ENCODE data around the gene SCN4B. TPM values are rescaled to one million over a fixed set of nuclear protein-coding genes. Genes with fewer than 3 reads are reported as not detected.

Gene SCN4B
- total RNA-seq, 1 donor from 2014 or later = 2.1 TPM

- peaks cover 14 to 43% (median 42%) of the 10 kb centered on the region in 3 donors for H3K4me1 ChIP-seq (ENCODE audit: control insufficient read depth in 3 of 3, insufficient read depth in 3 of 3, low read length in 3 of 3)
- H3K36me3 ChIP-seq (ENCODE audit: control insufficient read depth in 3 of 3, insufficient read depth in 3 of 3, low read length in 3 of 3) = no peaks in the 10 kb centered on the region
- H3K27ac ChIP-seq (ENCODE audit: low read depth, low read length) = no peak overlapping the region
- peaks cover 0 to 12% (median 0%) of the 10 kb centered on the region in 3 donors for H3K27me3 ChIP-seq (ENCODE audit: control insufficient read depth in 3 of 3, insufficient read depth in 3 of 3, low read length in 3 of 3)
- peak overlapping the region in 2 of 3 donors; percentile 7 to 35 for H3K4me3 ChIP-seq (ENCODE audit: low read length in 3 of 3)
- H3K9ac ChIP-seq (ENCODE audit: low read depth in 1 of 3, low read length in 3 of 3) = peak overlapping the region in 1 of 3 donors; percentile 97
- H3K9me3 ChIP-seq (ENCODE audit: control insufficient read depth in 3 of 3, low read length in 3 of 3) = no peaks in the 10 kb centered on the region
Observed at GRCh38 chr11:118174006-118174567, 21.5 kb upstream of the SCN4B start.

- Histone ChIP-seq H3K9me3 (ENCODE audit: control insufficient read depth in 3 of 3, low read length in 3 of 3) (no peaks in the 10 kb centered on the region), H3K4me1 (ENCODE audit: control insufficient read depth in 3 of 3, insufficient read depth in 3 of 3, low read length in 3 of 3) (peaks cover 14 to 44% (median 43%) of the 10 kb centered on the region in 3 donors), H3K4me3 (ENCODE audit: low read length in 3 of 3) (no peak overlapping the region), H3K27me3 (ENCODE audit: control insufficient read depth in 3 of 3, insufficient read depth in 3 of 3, low read length in 3 of 3) (peaks cover 0 to 12% (median 0%) of the 10 kb centered on the region in 3 donors), H3K27ac (ENCODE audit: low read depth, low read length) (no peak overlapping the region), H3K36me3 (ENCODE audit: control insufficient read depth in 3 of 3, insufficient read depth in 3 of 3, low read length in 3 of 3) (peaks cover 0 to 8% (median 2%) of the 10 kb centered on the region in 3 donors), H3K9ac (ENCODE audit: low read depth in 1 of 3, low read length in 3 of 3) (no peak overlapping the region)
Observed at GRCh38 chr11:118172356-118172755, 19.7 kb upstream of the SCN4B start.

GRCh38 chr11:118171269-118172062 is 18.8 kb upstream of the SCN4B start:
- no peaks in the 10 kb centered on the region for H3K9me3 ChIP-seq (ENCODE audit: control insufficient read depth in 3 of 3, low read length in 3 of 3)
- peak overlapping the region; percentile 1 to 35 (median 14) for H3K4me3 ChIP-seq (ENCODE audit: low read length in 3 of 3)
- peak overlapping the region in 1 of 3 donors; percentile 62 for H3K9ac ChIP-seq (ENCODE audit: low read depth in 1 of 3, low read length in 3 of 3)
- H3K36me3 ChIP-seq (ENCODE audit: control insufficient read depth in 3 of 3, insufficient read depth in 3 of 3, low read length in 3 of 3) = peaks cover 0 to 12% (median 4%) of the 10 kb centered on the region in 3 donors
- peaks cover 0 to 12% (median 0%) of the 10 kb centered on the region in 3 donors for H3K27me3 ChIP-seq (ENCODE audit: control insufficient read depth in 3 of 3, insufficient read depth in 3 of 3, low read length in 3 of 3)
- H3K4me1 ChIP-seq (ENCODE audit: control insufficient read depth in 3 of 3, insufficient read depth in 3 of 3, low read length in 3 of 3) = peaks cover 14 to 44% (median 43%) of the 10 kb centered on the region in 3 donors
- no peak overlapping the region for H3K27ac ChIP-seq (ENCODE audit: low read depth, low read length)

- H3K4me1 ChIP-seq (ENCODE audit: control insufficient read depth in 3 of 3, insufficient read depth in 3 of 3, low read length in 3 of 3) = peaks cover 14 to 40% (median 37%) of the 10 kb centered on the region in 3 donors
- no peaks in the 10 kb centered on the region for H3K9me3 ChIP-seq (ENCODE audit: control insufficient read depth in 3 of 3, low read length in 3 of 3)
- H3K27me3 ChIP-seq (ENCODE audit: control insufficient read depth in 3 of 3, insufficient read depth in 3 of 3, low read length in 3 of 3) = peaks cover 0 to 12% (median 0%) of the 10 kb centered on the region in 3 donors
- no peak overlapping the region for H3K27ac ChIP-seq (ENCODE audit: low read depth, low read length)
- peaks cover 0 to 12% (median 4%) of the 10 kb centered on the region in 3 donors for H3K36me3 ChIP-seq (ENCODE audit: control insufficient read depth in 3 of 3, insufficient read depth in 3 of 3, low read length in 3 of 3)
- H3K9ac ChIP-seq (ENCODE audit: low read depth in 1 of 3, low read length in 3 of 3) = peak overlapping the region in 1 of 3 donors; percentile 62
- H3K4me3 ChIP-seq (ENCODE audit: low read length in 3 of 3) = peak overlapping the region in 1 of 3 donors; percentile 35
Observed at GRCh38 chr11:118170882-118171268, 18.3 kb upstream of the SCN4B start.

- Histone ChIP-seq H3K36me3 (ENCODE audit: control insufficient read depth in 3 of 3, insufficient read depth in 3 of 3, low read length in 3 of 3) (peaks cover 0 to 12% (median 4%) of the 10 kb centered on the region in 3 donors), H3K4me3 (ENCODE audit: low read length in 3 of 3) (no peak overlapping the region), H3K27me3 (ENCODE audit: control insufficient read depth in 3 of 3, insufficient read depth in 3 of 3, low read length in 3 of 3) (peaks cover 0 to 12% (median 0%) of the 10 kb centered on the region in 3 donors), H3K9ac (ENCODE audit: low read depth in 1 of 3, low read length in 3 of 3) (peak overlapping the region in 1 of 3 donors; percentile 62), H3K4me1 (ENCODE audit: control insufficient read depth in 3 of 3, insufficient read depth in 3 of 3, low read length in 3 of 3) (peaks cover 8 to 33% (median 30%) of the 10 kb centered on the region in 3 donors), H3K27ac (ENCODE audit: low read depth, low read length) (no peak overlapping the region), H3K9me3 (ENCODE audit: control insufficient read depth in 3 of 3, low read length in 3 of 3) (no peaks in the 10 kb centered on the region)
Observed at GRCh38 chr11:118170231-118170630, 17.6 kb upstream of the SCN4B start.

- Histone ChIP-seq H3K4me1 (ENCODE audit: control insufficient read depth in 3 of 3, insufficient read depth in 3 of 3, low read length in 3 of 3) (peaks cover 5 to 26% (median 24%) of the 10 kb centered on the region in 3 donors), H3K27ac (ENCODE audit: low read depth, low read length) (no peak overlapping the region), H3K27me3 (ENCODE audit: control insufficient read depth in 3 of 3, insufficient read depth in 3 of 3, low read length in 3 of 3) (peaks cover 0 to 12% (median 0%) of the 10 kb centered on the region in 3 donors), H3K9ac (ENCODE audit: low read depth in 1 of 3, low read length in 3 of 3) (no peak overlapping the region), H3K36me3 (ENCODE audit: control insufficient read depth in 3 of 3, insufficient read depth in 3 of 3, low read length in 3 of 3) (peaks cover 0 to 12% (median 4%) of the 10 kb centered on the region in 3 donors), H3K9me3 (ENCODE audit: control insufficient read depth in 3 of 3, low read length in 3 of 3) (no peaks in the 10 kb centered on the region), H3K4me3 (ENCODE audit: low read length in 3 of 3) (no peak overlapping the region)
Observed at GRCh38 chr11:118169300-118170140, 16.9 kb upstream of the SCN4B start.

GRCh38 chr11:118168751-118169150 is 16.1 kb upstream of the SCN4B start:
- peaks cover 0 to 12% (median 4%) of the 10 kb centered on the region in 3 donors for H3K36me3 ChIP-seq (ENCODE audit: control insufficient read depth in 3 of 3, insufficient read depth in 3 of 3, low read length in 3 of 3)
- H3K27ac ChIP-seq (ENCODE audit: low read depth, low read length) = no peak overlapping the region
- H3K27me3 ChIP-seq (ENCODE audit: control insufficient read depth in 3 of 3, insufficient read depth in 3 of 3, low read length in 3 of 3) = peaks cover 0 to 12% (median 0%) of the 10 kb centered on the region in 3 donors
- no peak overlapping the region for H3K9ac ChIP-seq (ENCODE audit: low read depth in 1 of 3, low read length in 3 of 3)
- no peak overlapping the region for H3K4me3 ChIP-seq (ENCODE audit: low read length in 3 of 3)
- H3K9me3 ChIP-seq (ENCODE audit: control insufficient read depth in 3 of 3, low read length in 3 of 3) = no peaks in the 10 kb centered on the region
- peaks cover 5 to 23% (median 19%) of the 10 kb centered on the region in 3 donors for H3K4me1 ChIP-seq (ENCODE audit: control insufficient read depth in 3 of 3, insufficient read depth in 3 of 3, low read length in 3 of 3)

- Histone ChIP-seq H3K4me1 (ENCODE audit: control insufficient read depth in 3 of 3, insufficient read depth in 3 of 3, low read length in 3 of 3) (peaks cover 5 to 23% (median 19%) of the 10 kb centered on the region in 3 donors), H3K4me3 (ENCODE audit: low read length in 3 of 3) (no peak overlapping the region), H3K27ac (ENCODE audit: low read depth, low read length) (no peak overlapping the region), H3K27me3 (ENCODE audit: control insufficient read depth in 3 of 3, insufficient read depth in 3 of 3, low read length in 3 of 3) (peaks cover 0 to 12% (median 0%) of the 10 kb centered on the region in 3 donors), H3K9me3 (ENCODE audit: control insufficient read depth in 3 of 3, low read length in 3 of 3) (no peaks in the 10 kb centered on the region), H3K9ac (ENCODE audit: low read depth in 1 of 3, low read length in 3 of 3) (no peak overlapping the region), H3K36me3 (ENCODE audit: control insufficient read depth in 3 of 3, insufficient read depth in 3 of 3, low read length in 3 of 3) (peaks cover 0 to 12% (median 4%) of the 10 kb centered on the region in 3 donors)
Observed at GRCh38 chr11:118168316-118168715, 15.7 kb upstream of the SCN4B start.

GRCh38 chr11:118167906-118168305 is 15.3 kb upstream of the SCN4B start:
- no peak overlapping the region for H3K4me3 ChIP-seq (ENCODE audit: low read length in 3 of 3)
- H3K36me3 ChIP-seq (ENCODE audit: control insufficient read depth in 3 of 3, insufficient read depth in 3 of 3, low read length in 3 of 3) = peaks cover 0 to 12% (median 4%) of the 10 kb centered on the region in 3 donors
- no peak overlapping the region for H3K27ac ChIP-seq (ENCODE audit: low read depth, low read length)
- H3K27me3 ChIP-seq (ENCODE audit: control insufficient read depth in 3 of 3, insufficient read depth in 3 of 3, low read length in 3 of 3) = peaks cover 0 to 12% (median 0%) of the 10 kb centered on the region in 3 donors
- H3K9ac ChIP-seq (ENCODE audit: low read depth in 1 of 3, low read length in 3 of 3) = no peak overlapping the region
- peaks cover 5 to 19% (median 19%) of the 10 kb centered on the region in 3 donors for H3K4me1 ChIP-seq (ENCODE audit: control insufficient read depth in 3 of 3, insufficient read depth in 3 of 3, low read length in 3 of 3)
- H3K9me3 ChIP-seq (ENCODE audit: control insufficient read depth in 3 of 3, low read length in 3 of 3) = no peaks in the 10 kb centered on the region
